HuH-7.5 (cell line): Measurements from ENCODE around the gene LMF2.

Experiments
- DNase-seq: peaks from one replicate; pipeline ENCODE4 v3.0.0; 2011; ENCODE audit warnings: low spot score

The LMF2 gene

DNA sequence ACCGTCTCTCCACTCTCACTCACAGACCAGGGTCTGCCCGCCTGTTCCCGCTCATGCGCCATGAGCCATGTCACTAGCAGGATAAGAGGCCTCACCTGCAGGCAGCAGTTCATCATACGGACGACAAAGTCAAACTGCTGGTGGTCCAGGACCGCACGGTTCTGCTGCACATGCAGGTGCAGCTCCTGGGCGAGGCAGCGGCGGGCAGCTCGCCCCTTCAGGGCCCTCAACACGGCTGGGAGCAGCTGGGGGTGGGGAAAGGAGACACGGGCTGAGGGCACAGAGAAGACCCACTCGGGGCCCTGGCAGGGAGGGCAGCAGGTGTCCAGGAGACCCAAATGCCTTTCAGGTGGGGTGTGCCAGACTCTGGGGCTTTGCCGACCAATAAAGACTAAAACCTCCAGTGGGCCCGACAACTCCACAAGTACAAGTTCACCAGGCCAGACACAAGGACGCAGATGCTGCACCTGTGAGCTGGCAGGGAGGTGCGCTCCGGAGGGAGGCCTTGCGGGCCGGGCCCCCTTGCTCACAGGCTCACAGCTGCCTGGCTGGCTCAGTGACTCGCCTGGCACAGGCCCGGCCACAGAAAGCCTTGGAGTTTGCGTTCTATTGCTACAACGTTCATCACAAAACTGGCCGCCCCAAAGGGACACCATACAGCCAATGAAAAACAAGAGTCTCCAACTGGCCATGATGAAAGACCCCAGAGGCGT lies 44.2 kb downstream of the LMF2 start:
- DNase-seq = no peak

DNA sequence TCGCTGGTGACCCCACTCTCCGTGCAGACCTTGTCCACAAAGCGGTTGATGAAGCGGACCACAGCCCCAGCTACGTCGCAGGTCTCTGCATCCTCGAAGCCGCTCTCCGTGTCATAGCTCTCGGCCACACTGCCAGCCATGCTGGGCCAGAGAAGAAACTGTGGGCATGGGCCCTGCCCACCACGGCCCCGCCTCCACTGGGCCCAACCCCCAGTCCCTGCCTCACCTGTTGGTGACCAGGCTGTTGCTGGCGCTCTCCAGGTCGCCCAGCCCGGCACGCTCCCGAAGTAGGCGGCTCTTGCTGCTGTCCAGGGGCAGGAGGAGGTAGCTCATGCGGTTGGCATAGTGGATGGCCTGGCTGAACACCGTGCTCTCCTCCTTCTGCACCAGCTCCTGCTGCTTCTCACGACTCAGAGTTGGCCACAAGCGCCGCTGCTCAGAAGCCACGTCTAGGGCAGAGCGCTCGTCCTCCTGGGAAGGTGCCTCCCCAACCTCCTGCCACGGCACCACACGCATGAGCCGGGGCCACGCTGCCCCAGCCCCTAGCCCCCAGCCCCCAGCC lies 45.4 kb downstream of the LMF2 start:
- no peak for DNase-seq

DNA sequence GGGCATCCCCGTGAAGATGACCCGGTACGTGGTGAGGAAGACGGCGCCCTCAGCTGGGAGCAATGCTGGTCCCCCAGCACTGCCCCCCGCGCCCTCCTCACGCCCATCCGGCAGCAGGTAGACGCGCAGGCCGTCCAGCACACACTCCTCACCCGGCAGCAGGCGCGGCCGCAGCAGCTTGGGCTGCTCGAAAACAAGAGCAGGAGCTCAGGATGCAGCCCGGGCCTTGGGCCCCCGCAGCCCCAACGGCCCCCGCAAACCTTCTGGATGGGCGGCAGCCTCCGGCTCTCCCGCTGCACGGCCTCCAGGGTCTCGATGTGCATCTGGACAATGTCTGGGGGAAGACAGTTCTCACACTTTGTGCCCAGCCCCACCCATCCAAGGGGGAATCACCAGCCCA lies 46.0 kb downstream of the LMF2 start:
- no peak for DNase-seq

DNA sequence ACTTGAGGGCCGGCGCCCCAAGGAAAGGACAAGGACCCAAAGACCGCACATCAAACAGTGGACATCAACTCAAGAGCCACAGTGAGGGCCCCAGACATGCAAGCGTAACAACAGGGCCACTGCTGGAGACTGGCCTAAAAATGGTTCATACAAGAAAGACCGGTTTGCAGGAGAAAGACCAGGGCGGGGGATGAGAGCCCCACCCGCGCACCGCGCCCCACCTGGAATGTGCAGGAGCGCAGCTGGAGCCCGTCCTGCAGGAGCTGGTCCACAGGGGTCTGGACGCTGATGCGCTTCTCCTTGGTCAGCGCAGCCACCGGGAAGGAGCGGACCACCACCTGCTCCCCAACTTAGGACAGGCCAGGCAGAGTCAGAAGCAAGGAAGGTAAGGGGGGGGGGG lies 46.6 kb downstream of the LMF2 start:
- DNase-seq = no peak

DNA sequence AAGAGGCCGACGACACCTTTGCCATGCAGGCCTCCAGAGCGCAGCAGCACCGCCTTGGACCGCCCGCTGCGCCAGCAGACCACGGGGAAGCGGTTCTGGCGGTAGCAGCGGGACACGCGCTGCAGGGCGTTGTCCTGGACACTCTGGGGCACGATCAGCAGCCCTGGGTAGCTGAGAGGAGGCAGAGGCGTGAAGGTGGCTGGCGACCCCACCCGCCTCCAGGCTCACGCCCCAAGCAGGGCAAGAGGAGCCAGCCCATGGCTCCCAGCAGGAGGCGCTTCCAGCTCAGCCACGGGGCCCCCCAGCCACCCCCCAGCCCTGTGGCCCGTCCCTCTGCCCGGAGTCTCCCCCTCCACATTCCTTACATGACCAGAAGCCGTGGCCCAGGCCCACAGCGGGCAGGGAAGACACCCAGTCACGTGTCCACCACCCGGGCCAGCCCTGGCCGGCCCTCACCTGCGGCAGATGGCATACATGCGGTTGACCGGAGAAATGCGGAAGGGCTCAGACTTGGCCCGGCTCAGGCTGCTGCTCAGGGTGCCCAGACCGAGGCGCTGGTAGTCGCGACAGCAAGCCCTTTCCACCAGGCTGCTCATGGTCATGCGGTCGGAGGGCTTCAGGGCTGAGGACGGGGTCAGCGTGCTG lies 47.9 kb downstream of the LMF2 start:
- no peak for DNase-seq

DNA sequence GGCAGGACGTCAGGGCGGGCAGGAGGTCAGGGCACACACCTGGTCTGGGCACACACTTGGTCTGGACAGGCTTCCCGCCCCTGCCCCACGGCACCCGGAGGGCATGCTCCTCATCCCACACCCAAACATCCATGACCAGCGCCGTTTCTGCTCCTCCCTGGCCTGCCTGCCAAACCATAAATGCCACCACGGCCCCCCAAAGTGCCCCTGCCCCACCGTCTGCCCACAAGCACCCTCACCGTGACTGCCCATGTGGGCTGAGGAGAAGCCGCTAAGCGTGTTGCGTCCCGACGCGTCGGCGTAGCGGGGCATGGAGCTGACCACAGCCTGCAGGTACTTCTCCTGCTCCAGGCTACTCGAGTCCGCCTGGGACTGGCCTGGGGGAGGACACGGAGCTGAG lies 48.5 kb downstream of the LMF2 start:
- DNase-seq = no peak

DNA sequence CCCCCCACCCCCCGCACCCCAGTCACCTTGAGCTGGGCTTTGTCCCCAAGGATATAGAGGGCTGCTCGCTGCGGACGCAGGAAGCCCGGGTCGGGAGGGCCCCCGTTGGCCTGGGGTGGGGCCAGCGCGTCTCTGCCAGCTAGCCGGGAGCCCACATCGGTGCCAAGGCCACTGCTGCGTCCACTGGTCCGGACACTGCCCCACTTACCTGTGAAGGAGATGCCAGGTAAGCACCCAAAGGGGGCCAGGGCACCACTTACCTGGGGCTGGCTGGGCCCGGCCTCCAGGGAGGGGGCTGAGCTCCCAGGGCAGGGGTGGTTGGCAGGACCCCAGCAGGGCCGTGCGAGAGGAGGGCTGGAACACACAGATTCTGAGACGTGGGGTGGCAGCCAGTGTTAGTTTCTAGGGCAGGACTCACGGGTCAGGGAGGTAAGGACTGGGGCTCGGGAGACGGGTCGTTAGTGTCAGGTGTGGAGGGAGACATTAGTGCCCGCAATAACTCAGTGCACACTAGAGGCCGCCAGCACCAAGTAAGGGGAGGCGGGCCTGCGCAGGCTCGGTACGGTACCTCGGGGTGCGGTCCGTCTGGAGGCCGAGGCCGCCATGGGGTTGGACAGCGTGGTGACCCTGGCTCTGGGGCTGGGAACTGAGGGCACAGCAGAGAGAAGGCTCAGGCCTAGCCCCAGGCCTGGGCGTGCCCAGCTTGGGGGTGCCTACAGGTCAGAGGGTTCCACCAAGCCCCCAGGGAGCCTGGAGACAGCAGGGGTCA lies 50.9 kb downstream of the LMF2 start:
- no peak for DNase-seq

DNA sequence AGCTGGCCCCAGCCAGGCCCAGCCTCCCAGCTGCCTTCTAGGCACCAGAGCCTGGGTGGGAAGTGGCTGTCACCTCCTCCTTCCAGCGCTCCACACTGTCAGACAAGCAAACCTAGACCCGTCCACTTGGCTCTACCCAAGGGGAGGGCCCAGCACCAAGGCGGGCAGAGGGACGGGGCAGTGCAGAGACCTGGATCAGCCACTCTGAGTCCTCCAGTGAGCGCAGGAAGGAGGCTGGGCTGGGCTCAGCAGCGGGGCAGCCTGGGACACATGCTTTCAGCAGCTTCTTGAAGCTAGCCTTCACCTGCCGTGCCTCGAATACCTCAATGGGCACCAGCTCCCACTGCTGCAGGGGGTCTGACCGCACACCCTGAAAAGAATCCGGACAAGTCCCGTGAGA lies 51.5 kb downstream of the LMF2 start:
- DNase-seq = no peak

DNA sequence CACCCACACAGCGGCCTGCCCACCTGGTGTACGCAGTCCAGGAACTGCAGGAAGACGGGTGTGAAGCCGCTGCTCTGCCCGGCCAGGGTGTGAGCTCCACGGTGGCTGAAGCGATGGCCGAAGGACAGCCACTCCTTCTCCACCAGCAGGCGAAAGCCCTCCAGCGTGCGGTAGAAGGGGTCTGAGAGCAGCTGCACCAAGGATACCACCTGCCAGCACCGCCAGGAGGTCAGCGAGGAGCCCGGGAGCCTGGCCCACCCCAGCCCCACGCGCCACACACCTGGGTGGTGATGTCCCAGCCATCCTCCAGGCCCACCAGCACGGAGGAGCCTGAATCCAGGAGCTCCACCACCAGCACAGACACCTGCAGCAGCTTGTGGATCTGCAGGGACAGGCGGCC lies 52.3 kb downstream of the LMF2 start:
- DNase-seq = no peak

DNA sequence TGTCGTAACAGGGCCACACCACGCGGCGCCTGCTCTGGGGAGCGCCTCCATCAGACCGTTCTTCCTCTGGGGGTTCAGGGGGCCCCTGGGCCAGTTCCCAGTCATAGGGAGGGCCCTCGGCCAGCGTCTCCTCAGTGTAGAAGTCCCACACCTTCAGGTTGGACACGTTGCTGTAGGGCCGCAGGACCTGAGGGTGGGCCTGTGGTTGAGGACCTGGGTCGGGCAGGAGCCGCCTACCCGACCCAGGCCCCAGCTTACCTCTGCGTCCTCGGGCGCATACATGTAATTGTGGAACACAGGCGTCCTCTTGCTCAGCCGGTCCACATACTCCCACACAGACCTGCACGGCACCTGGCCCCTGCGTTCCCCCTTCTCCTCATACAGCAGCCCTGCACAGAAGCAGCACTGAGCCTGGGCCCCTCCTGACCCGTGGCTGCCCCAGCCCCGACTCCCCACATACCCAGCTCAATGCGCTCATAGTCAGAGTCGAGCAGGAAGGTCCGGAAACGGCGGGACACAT lies 52.9 kb downstream of the LMF2 start:
- DNase-seq = no peak
